CD4-positive, CD25-positive, alpha-beta regulatory T cell (primary cell): Measurements from ENCODE around the gene ITGA8. TPM values are rescaled to one million over a fixed set of nuclear protein-coding genes. Genes with fewer than 3 reads are reported as not detected.

Experiments used
- ATAC-seq, 2 donors: fragments of 150-1000 bp; cut with Tn5 transposase; one replicate each; pipeline ENCODE4 v1.10.0; 2021; ENCODE audit warnings: low read depth in 2 of 2, moderate number of reproducible peaks in 2 of 2, moderate library complexity in 1 of 2
- DNase-seq, 3 donors: peaks; one replicate each; pipeline versions ENCODE4 v3.0.0 to v3.0.0-alpha.2; 2012 to 2022; ENCODE audit warnings: mixed read lengths in 1 of 3
- H3K27ac ChIP-seq: one replicate; pipeline ENCODE4 v1.7.0; 2013; ENCODE audit warnings: mild to moderate bottlenecking, low read length; ENCODE audit not compliant: insufficient read depth, poor library complexity, severe bottlenecking
- H3K27me3 ChIP-seq: one replicate; pipeline ENCODE4 v1.7.0; 2013; ENCODE audit warnings: low read length; ENCODE audit not compliant: control insufficient read depth, insufficient read depth
- H3K36me3 ChIP-seq: one replicate; pipeline ENCODE4 v1.7.0; 2013; ENCODE audit warnings: mild to moderate bottlenecking, low read length, moderate library complexity; ENCODE audit not compliant: control insufficient read depth, insufficient read depth
- H3K4me1 ChIP-seq: 2 replicates; pipeline ENCODE4 v1.7.0; 2013; ENCODE audit warnings: mild to moderate bottlenecking, low read length; ENCODE audit not compliant: insufficient read depth, control insufficient read depth, poor library complexity, severe bottlenecking
- H3K4me3 ChIP-seq: one replicate; pipeline ENCODE4 v1.7.0; 2013; ENCODE audit warnings: low read depth, mild to moderate bottlenecking, low read length, moderate library complexity
- H3K9me3 ChIP-seq, 2 experiments: 1 replicate in 1 of 2; 2 replicates in 1 of 2; pipeline ENCODE4 v1.7.0; 2013; ENCODE audit warnings: low read length in 2 of 2, mild to moderate bottlenecking in 1 of 2, moderate library complexity in 1 of 2; ENCODE audit not compliant: control insufficient read depth in 2 of 2
- H3K27ac Mint-ChIP-seq, 3 donors: one replicate each; pipeline ENCODE4 v1.8.0; 2020 to 2022; ENCODE audit warnings: mild to moderate bottlenecking in 3 of 3, mixed read lengths in 3 of 3, moderate library complexity in 2 of 3
- H3K27me3 Mint-ChIP-seq: one replicate; pipeline ENCODE4 v1.8.0; 2022; ENCODE audit warnings: mild to moderate bottlenecking, mixed read lengths
- H3K36me3 Mint-ChIP-seq: one replicate; pipeline ENCODE4 v1.8.0; 2020; ENCODE audit warnings: mixed read lengths
- H3K4me1 Mint-ChIP-seq, 4 donors: one replicate each; pipeline ENCODE4 v1.8.0; 2020 to 2022; ENCODE audit warnings: mixed read lengths in 4 of 4, mild to moderate bottlenecking in 1 of 4
- H3K4me3 Mint-ChIP-seq, 4 donors: one replicate each; pipeline ENCODE4 v1.8.0; 2020 to 2022; ENCODE audit warnings: mild to moderate bottlenecking in 4 of 4, mixed read lengths in 4 of 4, moderate library complexity in 3 of 4
- H3K9me3 Mint-ChIP-seq, 7 donors: one replicate each; pipeline ENCODE4 v1.8.0; 2020 to 2022; ENCODE audit warnings: mixed read lengths in 7 of 7, mild to moderate bottlenecking in 3 of 7, moderate library complexity in 2 of 7
- polyA plus RNA-seq, 4 donors: library from polyadenylated mRNA; unstranded; fragments of 300-500 nt; fragmentation: Illumina TruSeq; gene quantifications; one replicate each; pipeline ENCODE4 v1.2.3, GENCODE V29; 2021
- total RNA-seq: library from RNA; stranded (reverse); gene quantifications from one replicate; pipeline ENCODE4 v1.2.3, GENCODE V29; 2022

Gene ITGA8
- total and polyA plus RNA-seq, 5 donors from 2014 or later = not detected

DNA sequence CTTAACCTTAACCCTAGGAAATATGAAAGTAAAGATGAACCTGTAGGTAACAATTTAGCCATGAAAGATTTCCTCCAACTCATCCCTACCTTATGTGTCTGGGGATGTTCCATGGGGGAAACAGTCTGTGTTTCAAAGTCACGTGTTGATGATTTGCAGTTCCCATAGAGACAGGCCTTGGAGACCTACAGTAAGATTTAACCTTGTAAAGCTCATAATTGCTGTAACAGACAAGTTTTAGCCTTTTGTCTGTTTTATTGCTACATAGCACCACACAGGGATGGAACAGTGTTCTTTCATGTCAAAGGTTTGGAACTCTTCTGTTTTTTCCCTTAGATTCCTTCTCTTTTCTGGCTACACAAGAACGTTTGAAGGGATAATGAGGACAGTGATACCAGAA, 35.2 kb upstream of the ITGA8 start:
- Mint-ChIP-seq H3K36me3 (no peaks in the 10 kb centered on the region), H3K27ac (no peak overlapping the region), H3K4me1 (no peaks in the 10 kb centered on the region), H3K27me3 (peaks cover 11% of the 10 kb centered on the region), H3K4me3 (no peak overlapping the region), H3K9me3 (peaks cover 0 to 5% (median 0%) of the 10 kb centered on the region in 7 donors)
- DNase-seq = no peak
- ATAC-seq = no peak
- Histone ChIP-seq H3K27me3 (peaks cover 3% of the 10 kb centered on the region), H3K27ac (no peak overlapping the region), H3K4me3 (no peak overlapping the region), H3K4me1 (no peaks in the 10 kb centered on the region), H3K36me3 (no peaks in the 10 kb centered on the region), H3K9me3 (no peaks in the 10 kb centered on the region)

DNA sequence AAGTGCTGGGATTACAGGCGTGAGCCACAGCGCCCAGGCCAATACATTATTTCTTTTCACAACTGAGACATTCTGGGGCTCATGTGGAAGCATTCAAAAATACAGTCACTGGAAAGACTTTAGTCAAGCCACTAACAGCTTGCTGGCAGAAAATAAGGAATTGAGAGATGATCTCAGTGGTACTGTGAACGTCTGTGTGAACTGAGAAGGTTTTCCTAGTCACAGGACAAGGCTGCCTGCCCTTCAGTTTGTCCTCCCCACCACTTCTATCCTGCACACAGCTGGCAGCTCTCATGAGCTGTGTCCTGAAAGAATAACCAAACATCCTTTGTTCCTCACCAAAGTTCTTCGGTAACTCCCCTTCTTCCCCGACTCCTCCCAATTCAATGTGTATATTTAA, 31.3 kb upstream of the ITGA8 start:
- no peak for ATAC-seq

DNA sequence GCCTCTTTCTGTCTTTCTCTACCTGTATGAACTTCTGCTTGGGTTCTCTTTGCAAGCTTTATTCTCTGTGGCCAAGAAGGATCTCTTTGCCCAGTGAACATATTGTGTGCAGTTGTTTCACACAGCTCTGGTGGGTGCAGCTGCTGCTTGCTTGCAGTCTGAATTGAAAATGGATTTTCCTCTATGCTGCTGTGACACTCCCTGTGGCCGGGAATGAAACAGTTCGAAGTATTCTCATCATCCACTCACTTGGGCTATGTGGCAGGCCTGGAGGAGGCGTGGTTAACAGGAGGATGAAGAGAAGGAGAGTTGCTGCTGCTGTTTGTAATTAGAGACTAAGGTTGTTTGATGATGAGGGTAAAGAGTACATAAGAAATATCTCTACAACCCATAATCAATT, 28.4 kb upstream of the ITGA8 start:
- H3K27ac ChIP-seq = no peak overlapping the region

More for the DNA sequence above, 31.3 kb upstream of the ITGA8 start:
- no peak for DNase-seq
- H3K9me3 Mint-ChIP-seq = peaks cover 0 to 2% (median 0%) of the 10 kb centered on the region in 7 donors
- Histone ChIP-seq H3K4me3 (no peak overlapping the region), H3K4me1 (no peaks in the 10 kb centered on the region), H3K36me3 (no peaks in the 10 kb centered on the region), H3K27me3 (no peaks in the 10 kb centered on the region), H3K27ac (no peak overlapping the region), H3K9me3 (no peaks in the 10 kb centered on the region)
- H3K36me3 Mint-ChIP-seq = no peaks in the 10 kb centered on the region
- H3K27me3 Mint-ChIP-seq = peaks cover 10% of the 10 kb centered on the region
- no peak overlapping the region for H3K27ac Mint-ChIP-seq
- no peaks in the 10 kb centered on the region for H3K4me1 Mint-ChIP-seq
- no peak overlapping the region for H3K4me3 Mint-ChIP-seq

DNA sequence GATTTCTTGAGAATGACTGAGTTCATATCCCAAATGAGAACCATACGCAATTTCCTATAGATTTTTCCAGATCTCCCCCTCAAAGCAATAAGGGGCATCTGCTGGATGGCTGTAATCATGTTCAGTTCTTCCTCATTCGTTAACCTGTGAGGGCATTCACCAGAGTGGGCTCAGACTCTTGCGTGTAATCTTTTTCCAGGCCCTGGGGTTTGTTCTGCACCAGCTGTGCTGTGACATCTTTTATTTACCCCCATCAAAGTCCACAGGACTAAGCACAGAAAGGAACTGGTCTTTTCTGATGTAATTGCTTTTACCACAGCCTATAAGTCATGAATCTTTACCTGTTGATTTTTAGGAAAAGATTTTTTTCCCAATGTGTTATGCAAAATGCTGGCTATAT, 27.9 kb upstream of the ITGA8 start:
- H3K4me3 Mint-ChIP-seq = no peak overlapping the region

More for the DNA sequence above, 28.4 kb upstream of the ITGA8 start:
- Histone ChIP-seq H3K36me3 (no peaks in the 10 kb centered on the region), H3K4me1 (no peaks in the 10 kb centered on the region), H3K4me3 (no peak overlapping the region), H3K9me3 (no peaks in the 10 kb centered on the region), H3K27me3 (no peaks in the 10 kb centered on the region)
- H3K36me3 Mint-ChIP-seq = no peaks in the 10 kb centered on the region
- no peak for ATAC-seq
- no peak overlapping the region for H3K4me3 Mint-ChIP-seq
- H3K9me3 Mint-ChIP-seq = no peaks in the 10 kb centered on the region
- H3K27ac Mint-ChIP-seq = no peak overlapping the region
- H3K4me1 Mint-ChIP-seq = no peaks in the 10 kb centered on the region
- peaks cover 10% of the 10 kb centered on the region for H3K27me3 Mint-ChIP-seq
- no peak for DNase-seq

DNA sequence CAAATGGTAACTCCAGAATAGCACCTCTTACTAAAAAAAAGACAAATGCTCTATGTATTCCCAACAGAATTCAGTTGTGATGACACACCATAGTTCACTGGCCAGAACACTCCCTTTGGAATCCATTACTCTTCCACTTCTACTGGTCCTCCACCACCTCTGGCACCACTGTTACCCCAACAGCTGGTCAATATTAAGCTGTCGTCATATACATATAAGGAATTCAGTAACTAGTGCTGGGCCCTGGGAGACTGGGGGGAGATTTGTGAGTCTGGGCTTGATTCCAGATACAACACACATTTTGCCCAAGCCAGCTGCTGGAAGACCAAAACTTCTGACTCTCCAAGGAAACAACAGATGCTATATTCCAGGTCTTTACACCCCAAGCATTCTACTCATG, 26.0 kb upstream of the ITGA8 start:
- H3K9me3 ChIP-seq = no peaks in the 10 kb centered on the region
- no peak overlapping the region for H3K27ac Mint-ChIP-seq
- H3K4me3 Mint-ChIP-seq = no peak overlapping the region
- ATAC-seq (no peak), DNase-seq (no peak)
- H3K27ac ChIP-seq = no peak overlapping the region
- no peaks in the 10 kb centered on the region for H3K4me1 ChIP-seq
- peaks cover 0 to 1% (median 0%) of the 10 kb centered on the region in 7 donors for H3K9me3 Mint-ChIP-seq
- peaks cover 10% of the 10 kb centered on the region for H3K27me3 Mint-ChIP-seq
- H3K36me3 Mint-ChIP-seq = no peaks in the 10 kb centered on the region
- H3K36me3 ChIP-seq = no peaks in the 10 kb centered on the region
- H3K4me1 Mint-ChIP-seq = no peaks in the 10 kb centered on the region
- H3K4me3 ChIP-seq = no peak overlapping the region
- H3K27me3 ChIP-seq = no peaks in the 10 kb centered on the region

More for the DNA sequence above, 27.9 kb upstream of the ITGA8 start:
- Histone ChIP-seq H3K36me3 (no peaks in the 10 kb centered on the region), H3K9me3 (no peaks in the 10 kb centered on the region), H3K4me1 (no peaks in the 10 kb centered on the region), H3K4me3 (no peak overlapping the region), H3K27ac (no peak overlapping the region), H3K27me3 (no peaks in the 10 kb centered on the region)
- no peak overlapping the region for H3K27ac Mint-ChIP-seq
- peaks cover 10% of the 10 kb centered on the region for H3K27me3 Mint-ChIP-seq
- no peaks in the 10 kb centered on the region for H3K4me1 Mint-ChIP-seq
- H3K9me3 Mint-ChIP-seq = no peaks in the 10 kb centered on the region
- no peak for ATAC-seq
- no peaks in the 10 kb centered on the region for H3K36me3 Mint-ChIP-seq
- DNase-seq = no peak

DNA sequence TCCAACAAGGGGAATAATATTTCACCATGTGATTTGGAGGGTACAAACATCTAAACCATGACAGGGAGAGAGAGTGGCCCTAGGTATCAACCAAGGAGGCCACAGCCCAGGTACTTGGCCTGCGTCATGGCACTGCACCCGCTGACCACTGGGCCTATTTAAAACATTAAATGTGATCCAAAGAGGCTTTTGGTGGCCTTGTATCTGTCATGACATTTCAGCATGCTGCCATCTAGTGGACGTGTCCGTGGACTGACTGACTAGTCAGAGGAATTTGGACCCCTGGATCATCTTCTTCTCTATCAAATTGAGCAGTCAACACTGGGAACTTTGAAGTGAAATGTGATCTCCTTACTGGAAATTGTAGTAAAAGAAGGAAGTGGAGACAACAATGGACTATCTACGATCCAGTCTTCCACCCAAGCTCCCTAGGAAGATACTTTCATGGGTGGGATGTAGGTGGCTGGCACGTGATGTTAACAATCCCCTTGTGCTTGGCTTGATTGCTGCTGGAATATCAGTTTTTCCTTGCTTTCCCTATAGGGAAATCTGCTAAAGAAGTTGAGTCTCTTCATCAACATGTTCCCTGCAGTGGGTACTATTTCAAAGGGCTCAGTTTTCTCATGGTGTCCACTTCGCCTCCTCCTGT, 24.6 kb upstream of the ITGA8 start:
- no peaks in the 10 kb centered on the region for H3K4me1 Mint-ChIP-seq
- no peaks in the 10 kb centered on the region for H3K4me1 ChIP-seq
- H3K9me3 ChIP-seq = no peaks in the 10 kb centered on the region
- H3K9me3 Mint-ChIP-seq = peaks cover 0 to 1% (median 0%) of the 10 kb centered on the region in 7 donors
- no peaks in the 10 kb centered on the region for H3K27me3 ChIP-seq
- H3K4me3 Mint-ChIP-seq = no peak overlapping the region
- peaks cover 9% of the 10 kb centered on the region for H3K27me3 Mint-ChIP-seq
- peak in 1 of 3 donors; percentile 65 for DNase-seq
- H3K27ac Mint-ChIP-seq = no peak overlapping the region
- H3K36me3 Mint-ChIP-seq = no peaks in the 10 kb centered on the region
- no peaks in the 10 kb centered on the region for H3K36me3 ChIP-seq
- ATAC-seq = no peak
- H3K4me3 ChIP-seq = no peak overlapping the region
- H3K27ac ChIP-seq = no peak overlapping the region

DNA sequence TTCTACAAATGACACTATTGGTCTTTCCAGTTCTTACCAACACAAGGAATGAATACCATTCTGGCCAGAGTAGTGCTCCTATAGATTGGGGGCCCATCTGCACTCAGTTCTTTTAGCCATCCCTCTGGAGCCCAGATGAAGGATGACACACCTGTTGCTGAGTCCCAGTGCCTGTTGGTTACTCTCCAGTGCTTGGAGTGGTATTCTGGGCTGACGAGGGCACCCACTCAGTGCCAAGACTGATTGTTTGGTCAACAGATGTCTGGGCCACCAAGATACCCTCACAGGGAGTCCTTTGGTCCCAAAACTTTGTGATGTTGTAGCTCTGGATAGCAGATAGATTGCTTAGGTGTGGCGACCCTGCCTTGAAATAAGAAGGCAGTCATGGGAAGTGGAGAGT, 23.7 kb upstream of the ITGA8 start:
- no peaks in the 10 kb centered on the region for H3K27me3 ChIP-seq
- Mint-ChIP-seq H3K4me1 (no peaks in the 10 kb centered on the region), H3K4me3 (no peak overlapping the region), H3K27me3 (peaks cover 6% of the 10 kb centered on the region), H3K9me3 (peaks cover 0 to 1% (median 0%) of the 10 kb centered on the region in 7 donors), H3K27ac (no peak overlapping the region), H3K36me3 (no peaks in the 10 kb centered on the region)
- no peak overlapping the region for H3K4me3 ChIP-seq
- DNase-seq (no peak), ATAC-seq (no peak)
- no peaks in the 10 kb centered on the region for H3K36me3 ChIP-seq
- H3K27ac ChIP-seq = no peak overlapping the region
- no peaks in the 10 kb centered on the region for H3K9me3 ChIP-seq
- H3K4me1 ChIP-seq = no peaks in the 10 kb centered on the region

DNA sequence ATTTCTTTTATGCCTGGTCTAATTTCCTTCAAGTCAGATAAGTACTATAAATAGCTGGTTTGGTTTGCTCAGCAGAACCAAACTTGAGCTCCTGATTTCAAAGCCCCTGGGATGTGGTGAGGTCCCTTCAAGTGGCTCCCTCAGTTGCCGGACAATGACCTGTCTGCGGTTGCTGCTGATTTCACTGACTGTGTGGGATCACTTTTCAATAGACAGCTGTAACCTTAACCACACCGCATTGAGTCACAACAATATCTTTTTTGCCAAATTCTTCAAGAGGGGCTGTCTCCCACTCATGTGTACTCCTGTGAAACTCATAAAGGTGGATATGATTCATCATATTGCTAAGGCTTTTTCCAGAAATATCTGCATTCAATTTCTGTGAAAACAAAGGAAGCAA, 23.1 kb upstream of the ITGA8 start:
- no peak overlapping the region for H3K27ac Mint-ChIP-seq

More for the DNA sequence above, 23.1 kb upstream of the ITGA8 start:
- Histone ChIP-seq H3K4me1 (no peaks in the 10 kb centered on the region), H3K27me3 (no peaks in the 10 kb centered on the region), H3K36me3 (no peaks in the 10 kb centered on the region), H3K4me3 (no peak overlapping the region), H3K27ac (no peak overlapping the region), H3K9me3 (no peaks in the 10 kb centered on the region)
- Mint-ChIP-seq H3K4me3 (no peak overlapping the region), H3K9me3 (peaks cover 0 to 1% (median 0%) of the 10 kb centered on the region in 7 donors), H3K36me3 (no peaks in the 10 kb centered on the region), H3K27me3 (peaks cover 6% of the 10 kb centered on the region), H3K4me1 (no peaks in the 10 kb centered on the region)
- DNase-seq (no peak), ATAC-seq (no peak)
